Ramos (cell line): ENCODE data around the gene PTPRR.

Experiments used
- in situ Hi-C: fragments of 300-500 bp; cut with MboI; formaldehyde crosslinking; loops from one replicate; pipeline ENCODE4 v1.14.3; 2022; ENCODE audit warnings: low sequenced_read_pairs; ENCODE audit not compliant: unreplicated experiment

The PTPRR gene

DNA sequence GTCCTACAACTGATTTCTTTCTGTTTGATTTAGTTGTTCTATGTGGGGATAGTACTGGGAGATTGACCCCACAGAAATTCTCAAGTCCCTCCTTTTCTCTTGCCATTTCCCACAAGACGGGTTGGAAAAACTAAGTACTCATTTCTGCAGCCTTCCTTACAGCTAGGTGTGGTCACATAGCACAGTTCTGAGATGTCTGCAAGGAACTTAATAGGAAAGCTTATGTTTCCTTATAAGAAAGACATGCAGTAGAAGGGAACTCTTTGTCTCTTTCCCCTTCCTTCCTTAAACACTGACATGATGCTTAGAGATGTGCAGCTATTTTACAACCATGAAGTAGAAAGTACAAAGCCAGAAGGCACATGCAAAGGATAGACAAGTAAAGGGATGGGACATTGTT, 113.7 kb downstream of the PTPRR start:
- in situ Hi-C loops, result no loop called here

DNA sequence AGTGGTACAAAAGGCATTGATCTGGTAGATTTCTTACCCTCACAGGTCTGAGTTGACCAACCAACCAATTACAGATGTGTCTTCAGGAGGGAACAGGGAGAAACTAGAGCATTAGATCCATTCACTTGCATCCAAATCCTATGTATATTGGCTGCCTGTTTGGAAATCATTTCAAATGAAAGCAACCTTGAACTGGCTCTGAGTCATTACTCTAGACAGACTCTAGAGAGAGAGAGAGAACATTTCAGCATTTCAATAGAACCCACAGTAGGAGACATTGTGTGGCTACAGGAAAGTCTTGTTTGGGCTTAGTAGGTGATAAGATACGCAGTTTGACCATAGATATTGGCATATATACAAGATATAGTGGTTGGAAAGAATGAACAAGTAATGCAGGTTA, 114.5 kb downstream of the PTPRR start:
- in situ Hi-C loops, result no loop called here

DNA sequence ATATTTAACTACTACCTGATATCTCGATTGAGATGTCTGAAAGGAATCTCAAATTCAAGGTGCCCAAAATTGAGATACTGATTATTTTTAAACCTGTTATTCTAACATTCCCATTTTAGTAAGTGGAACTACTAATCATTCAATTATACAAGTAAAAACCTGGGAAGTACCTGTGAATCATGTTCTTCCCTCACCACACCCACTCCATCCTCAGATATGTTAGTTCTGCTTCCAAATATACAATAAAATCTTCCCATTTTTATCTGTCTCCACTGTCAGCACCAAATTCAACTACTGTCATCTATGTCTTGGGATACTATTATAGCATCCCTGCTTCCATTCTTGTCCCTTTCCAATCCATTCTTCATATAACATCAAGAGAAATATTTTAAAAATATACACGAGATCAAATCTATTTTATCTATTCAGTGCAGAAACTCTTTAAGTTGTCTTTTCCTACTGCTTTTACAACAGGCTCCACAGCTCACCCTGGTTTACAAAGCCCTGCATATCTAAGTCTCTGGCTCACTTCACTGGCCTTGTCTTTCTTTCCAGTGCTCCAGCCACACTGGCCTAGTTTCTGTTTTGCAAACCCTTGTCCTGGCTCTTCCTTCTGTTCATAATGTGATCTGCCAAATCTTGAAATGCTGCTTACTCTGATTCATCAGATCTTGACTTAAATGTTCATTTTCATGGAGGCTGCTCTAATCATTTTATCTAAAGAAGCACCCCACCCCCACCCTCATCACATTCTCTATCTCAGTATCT, 122.3 kb downstream of the PTPRR start:
- in situ Hi-C loops, result no loop called here

DNA sequence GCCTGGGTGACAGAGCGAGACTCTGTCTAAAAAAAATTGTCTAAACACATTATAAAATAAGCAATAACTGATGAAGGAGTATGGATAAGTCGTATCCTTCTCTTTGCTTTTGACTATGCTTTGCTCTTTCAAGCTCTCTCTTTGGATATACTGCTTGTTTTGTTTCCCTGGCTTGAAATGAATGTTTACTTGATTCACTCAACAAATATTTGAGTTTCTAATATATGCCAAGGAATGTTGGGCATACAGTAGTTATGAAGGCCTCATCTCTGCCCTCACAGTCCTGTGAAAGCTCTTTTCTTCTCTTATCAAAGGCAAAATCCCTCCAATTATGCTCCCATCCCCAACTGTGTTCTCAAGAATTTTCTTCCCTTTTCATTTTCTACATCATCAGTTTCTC, 123.5 kb downstream of the PTPRR start:
- in situ Hi-C loops, result no loop called here

DNA sequence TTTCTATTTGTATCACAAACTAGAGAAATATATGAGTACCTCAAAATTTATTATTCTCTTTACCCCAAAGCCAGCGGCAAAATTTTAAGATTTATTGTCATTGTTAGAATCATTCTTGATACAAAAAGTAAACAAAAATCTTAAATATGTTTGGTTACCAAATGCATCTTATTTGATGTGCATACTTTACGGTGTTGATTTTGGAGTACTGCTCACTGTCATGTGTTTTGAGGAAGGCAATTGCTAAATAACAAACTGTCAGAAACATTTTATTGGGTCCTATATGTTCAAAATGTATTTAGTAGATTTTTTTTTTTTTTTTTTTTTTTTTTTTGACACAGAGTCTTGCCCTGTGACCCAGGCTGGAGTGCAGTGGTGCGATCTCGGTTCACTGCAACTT, 124.9 kb downstream of the PTPRR start:
- in situ Hi-C loops, result no loop called here

DNA sequence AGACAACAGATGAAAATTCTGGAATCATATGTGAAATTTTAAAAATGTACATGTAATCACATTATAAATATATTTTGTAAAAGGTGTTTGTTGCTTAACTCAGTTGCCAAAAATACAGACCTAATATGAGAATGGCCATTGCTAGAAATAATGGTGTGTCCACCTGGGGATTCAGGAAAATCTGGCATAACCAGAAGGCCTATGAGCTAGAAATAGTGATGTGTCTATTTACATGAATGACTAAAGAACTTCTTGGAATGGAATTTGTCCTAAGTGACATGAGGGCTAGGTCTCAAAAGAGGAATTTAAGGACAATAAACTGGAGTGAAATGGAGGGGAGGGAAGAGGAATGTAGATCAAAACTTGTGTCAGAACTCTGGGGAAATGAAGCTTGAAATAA, 126.4 kb downstream of the PTPRR start:
- in situ Hi-C loops, result no loop called here

DNA sequence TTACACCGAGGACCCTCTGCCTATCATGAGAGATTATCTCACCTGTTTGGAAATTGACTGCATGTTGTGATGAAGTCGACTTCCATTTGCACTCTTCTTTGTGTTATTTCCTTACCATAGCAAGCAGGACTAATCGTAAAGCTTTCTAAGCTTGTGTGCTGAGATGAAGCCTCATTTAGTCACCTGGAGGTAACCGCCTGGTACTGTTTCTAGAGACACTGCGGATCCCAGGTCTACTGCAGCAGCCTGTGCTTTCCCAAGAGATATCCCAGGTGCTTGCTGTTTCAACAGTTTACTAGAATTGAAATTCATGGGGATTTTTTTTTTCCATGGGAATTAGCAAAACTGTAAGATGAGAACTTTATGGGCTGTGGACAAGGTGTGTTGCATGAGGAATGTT, 131.8 kb downstream of the PTPRR start:
- in situ Hi-C loops, result no loop called here

DNA sequence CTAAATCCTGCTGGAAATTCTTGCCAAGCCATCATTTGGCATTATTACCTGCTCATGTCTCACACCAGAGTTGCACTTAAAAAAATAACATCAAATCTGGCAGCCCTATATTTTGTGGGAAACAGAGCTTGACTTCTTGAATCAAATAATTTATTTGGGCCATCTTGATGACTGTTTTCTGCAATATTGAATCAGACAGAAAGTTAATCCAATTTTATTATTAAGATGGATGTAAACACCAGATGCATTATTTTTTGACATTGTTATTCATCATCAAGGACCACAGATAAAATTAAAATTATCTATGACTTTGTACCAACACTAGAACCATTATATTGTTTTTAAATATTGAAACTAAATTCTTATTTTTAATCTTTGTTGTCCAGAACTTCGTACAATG, 132.9 kb downstream of the PTPRR start:
- in situ Hi-C loops, result no loop called here

DNA sequence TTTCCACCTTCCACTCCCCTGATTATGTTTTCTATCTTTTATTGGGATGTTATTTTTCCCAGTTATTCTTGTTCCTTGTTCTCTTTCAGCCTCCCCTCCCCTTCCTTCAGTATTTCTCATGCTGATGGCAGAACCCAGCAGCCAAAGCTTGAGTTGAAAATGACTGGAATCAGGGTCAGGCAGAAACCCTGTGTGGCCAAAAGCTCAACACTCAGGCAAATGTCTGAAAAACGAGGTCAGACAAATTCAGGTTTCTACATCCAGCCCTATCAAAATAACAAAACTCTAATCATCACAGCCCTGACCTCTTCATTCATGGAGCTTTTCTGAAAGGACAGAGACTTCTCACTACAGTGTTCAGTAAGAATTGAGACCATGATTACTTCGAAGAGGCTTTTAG, 134.6 kb downstream of the PTPRR start:
- in situ Hi-C loops, result no loop called here

DNA sequence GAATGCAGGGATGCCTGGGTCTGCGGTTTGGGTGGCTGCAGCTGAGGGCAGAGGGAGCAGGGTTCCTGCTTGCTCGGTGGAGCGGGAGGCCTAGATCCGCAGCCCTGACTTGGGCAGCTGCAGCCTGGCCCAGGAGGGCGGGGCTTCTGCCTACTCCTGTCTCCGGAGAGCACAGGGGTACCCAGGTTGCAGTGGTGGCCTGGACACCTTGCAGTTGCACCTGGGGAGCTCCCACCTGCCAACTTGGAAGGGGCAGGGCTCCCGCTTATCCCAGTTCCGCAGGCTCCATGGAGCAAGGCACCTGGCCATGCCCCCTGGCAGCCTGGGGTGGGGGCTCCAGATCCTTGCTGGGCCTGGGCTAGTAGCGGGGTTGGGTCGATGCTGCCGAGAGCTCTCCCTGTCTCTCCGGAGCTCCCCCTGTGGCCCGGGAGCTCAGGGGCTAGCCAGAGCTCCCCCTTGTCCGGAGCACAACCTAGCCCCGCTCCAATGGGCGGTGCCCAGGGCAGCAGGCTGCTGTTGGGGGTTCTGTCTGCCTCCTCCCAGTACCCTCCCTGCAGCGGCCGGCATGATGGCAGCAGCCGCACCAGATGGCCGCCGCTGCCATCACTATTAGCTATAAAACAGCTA, 136.4 kb downstream of the PTPRR start:
- in situ Hi-C loops, result no loop called here

DNA sequence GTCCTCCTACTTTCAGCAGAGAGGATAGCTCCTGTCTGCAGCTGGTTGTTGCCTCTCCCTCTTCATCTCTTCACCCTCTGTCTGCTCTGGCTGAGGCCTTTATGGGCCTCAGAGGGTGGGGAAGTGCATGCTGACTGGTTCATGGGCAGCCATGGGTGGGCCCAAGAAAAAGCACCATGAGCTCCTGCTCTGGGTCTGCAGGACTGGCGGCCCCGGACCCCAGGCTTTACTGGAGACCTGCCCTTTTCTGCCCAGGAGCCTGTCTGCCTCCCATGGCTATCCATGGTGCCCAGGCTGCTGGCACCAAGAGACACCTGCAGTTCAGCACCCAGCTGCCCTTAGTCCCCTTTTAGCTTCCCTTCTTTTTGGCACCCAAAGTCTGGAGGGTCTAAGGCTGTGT, 137.1 kb downstream of the PTPRR start:
- in situ Hi-C loops, result no loop called here

DNA sequence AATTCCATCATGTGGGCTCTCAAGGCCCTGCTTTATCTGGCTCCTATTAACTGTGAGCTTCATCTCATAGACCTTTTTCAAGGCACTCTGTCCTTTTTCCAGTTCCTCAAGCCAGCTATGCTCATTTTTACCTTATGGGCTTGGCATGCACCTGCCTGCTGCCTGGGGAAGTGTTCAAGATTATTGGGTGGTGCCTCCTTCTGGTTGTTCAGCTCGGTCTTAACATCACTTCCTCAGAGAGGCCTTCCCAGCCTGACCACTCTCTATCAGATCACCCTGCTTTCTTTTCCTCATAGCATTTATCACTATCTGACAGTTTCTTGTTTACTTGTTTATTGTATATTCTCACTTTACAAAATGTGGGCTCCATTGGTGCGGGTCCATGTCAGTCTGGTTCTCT, 141.3 kb downstream of the PTPRR start:
- in situ Hi-C loops, result no loop called here

DNA sequence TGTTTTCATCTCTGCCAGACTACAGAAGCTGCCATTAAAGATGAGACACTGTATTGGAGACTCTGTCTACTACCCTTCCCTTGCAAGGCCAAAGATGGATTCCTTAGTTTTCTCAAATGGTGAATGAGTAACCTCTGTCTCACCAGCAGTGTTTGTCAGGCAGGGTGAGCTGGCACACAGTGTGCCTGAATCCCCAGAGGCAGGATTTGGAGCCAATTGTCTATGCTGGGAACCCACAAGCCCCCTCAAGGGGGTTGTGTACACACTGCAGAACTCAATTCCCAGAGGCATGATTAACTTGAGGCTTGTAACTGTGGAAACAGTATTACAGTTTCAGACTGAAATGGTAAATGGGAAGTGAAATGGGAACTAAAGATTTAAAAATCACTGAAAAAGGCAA, 146.5 kb downstream of the PTPRR start:
- in situ Hi-C loops, result no loop called here

DNA sequence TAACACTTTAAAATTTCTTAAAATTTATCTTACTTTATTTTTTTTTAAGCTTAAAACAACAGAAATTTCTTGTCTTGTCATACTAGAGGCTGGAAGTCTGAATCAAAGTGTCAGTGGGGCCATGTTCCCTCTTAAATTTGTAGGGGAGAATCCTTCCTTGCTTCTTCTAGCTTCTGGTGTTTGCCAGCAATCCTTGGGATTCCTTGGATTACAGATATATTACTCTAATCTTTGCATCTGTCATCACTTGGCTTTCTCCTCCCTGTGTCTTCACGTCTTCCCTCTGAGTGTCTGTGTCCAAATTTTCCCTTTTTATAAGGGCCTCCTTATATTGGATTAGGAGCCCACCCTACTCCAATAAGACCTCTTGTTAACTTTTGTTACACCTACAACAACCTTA, 147.7 kb downstream of the PTPRR start:
- in situ Hi-C loops, result no loop called here

DNA sequence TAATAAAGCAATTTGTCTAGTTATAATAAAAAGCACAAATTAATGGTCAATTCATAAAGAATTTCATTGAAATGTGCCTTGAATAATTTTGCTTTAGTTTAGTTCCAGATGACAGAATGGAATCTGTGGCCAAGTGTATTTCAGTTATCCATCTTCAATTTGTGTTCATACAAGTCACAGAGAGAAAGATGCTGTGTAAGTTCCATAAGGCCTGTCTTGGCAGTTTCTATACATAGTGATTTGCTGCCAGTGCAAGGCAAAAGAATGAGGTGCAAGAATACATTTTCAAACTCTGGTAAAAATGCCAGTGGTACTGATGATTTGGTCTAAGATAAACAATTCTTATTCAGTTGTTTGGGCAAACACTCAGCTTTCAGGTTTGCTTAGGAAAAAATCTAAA, 149.0 kb downstream of the PTPRR start:
- in situ Hi-C loops, result no loop called here

DNA sequence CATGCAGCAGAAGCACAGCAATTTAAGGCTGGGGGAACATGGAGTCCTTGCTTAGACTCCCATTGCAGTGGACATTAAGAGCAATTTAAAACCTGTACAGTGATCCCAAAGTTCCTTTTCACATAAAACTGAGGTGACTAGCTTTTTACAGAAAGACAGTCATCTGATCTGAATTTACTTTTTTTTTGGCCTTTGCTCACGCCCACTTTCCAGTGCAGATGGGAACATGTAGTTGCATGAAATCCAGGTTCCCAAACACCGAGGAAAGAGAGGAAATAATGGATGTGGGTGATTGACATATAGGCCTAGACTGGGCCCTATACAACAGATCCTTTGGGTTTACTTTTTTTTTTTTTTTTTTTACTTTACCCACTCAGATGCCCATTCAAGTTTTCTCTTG, 156.9 kb downstream of the PTPRR start:
- in situ Hi-C loops, result no loop called here

DNA sequence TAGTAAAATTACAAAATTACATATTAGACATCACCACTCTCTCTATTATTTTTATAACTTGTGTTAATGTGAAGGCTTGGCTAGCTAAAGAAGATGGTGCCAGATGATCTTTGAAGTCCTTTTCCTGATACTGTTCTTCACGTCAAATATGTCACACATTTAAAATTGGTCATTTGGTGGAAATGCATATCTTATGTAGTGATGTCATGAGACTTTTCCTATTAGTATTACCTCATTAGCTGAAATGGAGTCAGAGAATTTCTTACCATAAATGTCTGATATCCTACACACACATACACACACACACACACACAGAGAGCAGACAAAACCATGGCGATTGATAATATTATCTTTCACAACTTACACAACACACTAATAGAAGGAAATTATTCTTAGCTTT, 158.5 kb downstream of the PTPRR start:
- in situ Hi-C loops, result no loop called here

DNA sequence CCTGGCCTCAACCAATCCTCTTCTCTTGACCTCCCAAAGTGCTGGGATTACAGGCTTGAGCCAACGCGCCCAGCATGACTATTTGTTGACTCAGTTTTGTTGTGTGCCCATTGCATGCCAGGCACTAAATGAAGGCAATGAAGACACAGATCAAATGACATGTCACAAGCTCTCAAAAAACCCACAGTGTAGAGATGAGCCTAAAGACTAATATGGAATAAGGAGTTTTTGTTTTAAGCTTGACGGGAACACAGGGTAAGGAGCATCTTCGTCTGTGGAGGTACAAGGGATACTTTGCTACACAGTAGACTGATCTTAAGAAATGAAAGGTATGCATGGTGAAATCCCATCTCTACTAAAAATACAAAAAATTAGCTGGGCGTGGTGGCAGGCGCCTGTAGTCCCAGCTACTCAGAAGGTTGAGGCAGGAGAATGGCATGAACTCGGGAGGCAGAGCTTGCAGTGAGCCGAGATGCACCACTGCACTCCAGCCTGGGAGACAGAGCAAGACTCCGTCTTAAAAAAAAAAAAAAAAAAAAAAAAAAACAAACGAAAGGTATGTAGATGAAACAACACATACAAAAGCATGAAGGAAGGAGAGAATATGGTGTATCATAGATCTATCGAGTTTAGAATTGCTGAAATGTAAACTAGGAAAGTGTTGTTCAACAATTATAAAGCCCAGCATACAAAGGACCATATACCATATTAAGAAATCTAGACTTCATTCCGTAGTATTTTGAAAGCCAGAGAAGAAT, 161.2 kb downstream of the PTPRR start:
- in situ Hi-C loops, result no loop called here

DNA sequence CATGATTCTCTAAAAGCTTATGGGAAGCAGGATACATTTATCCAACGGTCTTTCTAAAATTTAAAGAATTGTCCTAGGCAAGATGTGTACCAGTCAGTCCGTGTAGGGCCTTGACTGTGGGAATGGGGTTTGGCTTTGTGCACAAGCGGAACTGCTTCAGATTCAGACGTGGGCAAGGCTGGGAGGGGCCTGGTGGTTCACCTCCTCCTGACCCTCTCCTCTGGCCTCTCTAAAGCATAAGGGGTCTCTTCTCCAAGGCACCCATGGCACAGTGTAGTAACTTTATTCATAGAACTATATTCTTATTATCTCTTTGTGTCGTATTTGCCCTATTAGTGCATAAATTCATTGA, 162.1 kb downstream of the PTPRR start:
- in situ Hi-C loops, result no loop called here

DNA sequence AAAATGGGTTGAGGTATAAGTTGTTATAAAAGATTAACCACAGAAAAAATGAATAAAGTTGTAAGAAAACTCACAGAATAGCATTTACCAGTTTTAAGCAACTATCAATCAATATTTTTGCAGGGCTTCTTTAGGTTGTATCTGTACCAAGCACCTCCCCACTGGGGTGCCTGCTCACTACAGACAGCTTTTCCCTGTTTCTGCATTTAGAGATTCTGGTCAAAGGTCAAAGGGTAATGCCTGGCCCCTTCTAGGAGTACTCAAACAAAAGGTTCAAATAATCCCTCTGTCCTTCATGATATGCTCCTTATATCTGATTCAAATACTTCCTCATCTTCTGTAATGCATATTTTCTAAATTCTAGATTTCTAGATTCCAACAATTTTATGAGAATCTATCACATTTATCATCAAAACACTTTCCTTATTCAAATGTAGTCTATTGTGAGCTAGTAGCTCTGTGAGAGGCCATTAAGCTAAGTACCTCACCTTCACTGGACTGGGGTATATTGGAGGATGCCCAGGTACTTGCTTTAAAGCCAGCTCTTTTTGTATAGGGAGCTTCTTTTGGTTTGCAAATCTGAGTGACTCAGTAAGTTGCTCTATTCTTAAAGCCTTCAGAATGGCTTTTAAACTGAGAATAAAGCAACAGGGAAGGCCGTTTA, 162.6 kb downstream of the PTPRR start:
- in situ Hi-C loops, result no loop called here

DNA sequence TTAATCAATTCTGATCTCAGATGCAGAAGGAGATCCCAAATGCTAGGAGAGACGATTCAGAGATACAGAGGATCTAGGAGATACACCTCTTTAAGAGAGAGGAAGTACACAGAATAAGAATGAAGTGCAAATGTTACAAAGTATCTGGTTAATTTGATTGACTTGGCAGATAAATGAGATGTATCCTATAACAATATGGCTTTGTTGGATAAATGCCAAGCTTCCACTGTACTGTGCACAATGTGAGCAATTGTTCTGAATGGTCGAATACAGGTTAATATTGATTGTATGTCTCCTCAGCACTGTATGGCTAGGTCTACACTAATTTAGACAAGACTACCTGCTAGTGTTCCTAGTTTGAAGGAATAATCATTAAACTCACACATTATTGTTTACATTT, 163.7 kb downstream of the PTPRR start:
- in situ Hi-C loops, result no loop called here
